HL-60 (cell line): Measurements from ENCODE around the gene WWC1.

ENCODE experiments used
- CTCF ChIP-seq: IDR thresholded peaks from one replicate; pipeline ENCODE4 v1.5.1; 2011; ENCODE audit warnings: low read length, control low read depth, inconsistent platforms; ENCODE audit not compliant: insufficient read depth
- POLR2AphosphoS5 ChIP-seq: IDR thresholded peaks from 2 replicates; pipeline ENCODE4 v1.6.1; 2012; ENCODE audit warnings: low read depth
- SPI1 ChIP-seq: IDR thresholded peaks from 2 replicates; pipeline ENCODE4 v1.6.1; 2012; ENCODE audit warnings: low read depth, mild to moderate bottlenecking, borderline replicate concordance

- TF ChIP-seq CTCF (no peak), SPI1 (no peak), POLR2AphosphoS5 (no peak)
Observed at GRCh38 chr5:168415971-168416370, 124.5 kb downstream of the WWC1 start.
